ENCODE results near the gene RFTN1.

- TF ChIP-seq CTCF (conservative IDR thresholded peaks at IDR 0.05 in 1 of 2, IDR thresholded peaks at IDR 0.05 in 1 of 2; ENCODE audit: low read depth in 1 of 2, low read length in 2 of 2) = no peak
- TF ChIP-seq EZH2 (IDR thresholded peaks at IDR 0.05; ENCODE audit: low read length, missing control alignments) = no peak
Observed at GRCh38 chr3:16388850-16389441, 124.6 kb downstream of the RFTN1 start.
